Astrocyte of the spinal cord (primary cell): ENCODE measurements around the gene IFIT2.
A peak's percentile ranks its signal among the peaks of the same experiment; 100 is the strongest.

Experiments
- DNase-seq: peaks from one replicate; pipeline ENCODE4 v3.0.0; 2011; ENCODE audit warnings: low read depth, low spot score
- H3K4me3 ChIP-seq: 2 replicates; pipeline ENCODE4 v1.5.1; 2011; ENCODE audit warnings: low read depth, mild to moderate bottlenecking, low read length, moderate library complexity
- in situ Hi-C: cut with HindIII; loops from 2 replicates; pipeline ENCODE4 v1.10.0; 2017; ENCODE audit warnings: low sequenced_read_pairs
- TF ChIP-seq, protein P1 (sequence below): IDR thresholded peaks from 2 replicates; pipeline ENCODE4 v1.5.1; 2012; ENCODE audit warnings: low read depth, mild to moderate bottlenecking, low read length, inconsistent platforms

The IFIT2 gene

GRCh38 chr10:89351780-89352597 is 50.1 kb downstream of the IFIT2 start:
- TF ChIP-seq, protein P1, sequence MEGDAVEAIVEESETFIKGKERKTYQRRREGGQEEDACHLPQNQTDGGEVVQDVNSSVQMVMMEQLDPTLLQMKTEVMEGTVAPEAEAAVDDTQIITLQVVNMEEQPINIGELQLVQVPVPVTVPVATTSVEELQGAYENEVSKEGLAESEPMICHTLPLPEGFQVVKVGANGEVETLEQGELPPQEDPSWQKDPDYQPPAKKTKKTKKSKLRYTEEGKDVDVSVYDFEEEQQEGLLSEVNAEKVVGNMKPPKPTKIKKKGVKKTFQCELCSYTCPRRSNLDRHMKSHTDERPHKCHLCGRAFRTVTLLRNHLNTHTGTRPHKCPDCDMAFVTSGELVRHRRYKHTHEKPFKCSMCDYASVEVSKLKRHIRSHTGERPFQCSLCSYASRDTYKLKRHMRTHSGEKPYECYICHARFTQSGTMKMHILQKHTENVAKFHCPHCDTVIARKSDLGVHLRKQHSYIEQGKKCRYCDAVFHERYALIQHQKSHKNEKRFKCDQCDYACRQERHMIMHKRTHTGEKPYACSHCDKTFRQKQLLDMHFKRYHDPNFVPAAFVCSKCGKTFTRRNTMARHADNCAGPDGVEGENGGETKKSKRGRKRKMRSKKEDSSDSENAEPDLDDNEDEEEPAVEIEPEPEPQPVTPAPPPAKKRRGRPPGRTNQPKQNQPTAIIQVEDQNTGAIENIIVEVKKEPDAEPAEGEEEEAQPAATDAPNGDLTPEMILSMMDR: no peak
- H3K4me3 ChIP-seq: peak overlapping the region; percentile 2
- in situ Hi-C loops: no loop called here
- peak; percentile 93 for DNase-seq

DNA sequence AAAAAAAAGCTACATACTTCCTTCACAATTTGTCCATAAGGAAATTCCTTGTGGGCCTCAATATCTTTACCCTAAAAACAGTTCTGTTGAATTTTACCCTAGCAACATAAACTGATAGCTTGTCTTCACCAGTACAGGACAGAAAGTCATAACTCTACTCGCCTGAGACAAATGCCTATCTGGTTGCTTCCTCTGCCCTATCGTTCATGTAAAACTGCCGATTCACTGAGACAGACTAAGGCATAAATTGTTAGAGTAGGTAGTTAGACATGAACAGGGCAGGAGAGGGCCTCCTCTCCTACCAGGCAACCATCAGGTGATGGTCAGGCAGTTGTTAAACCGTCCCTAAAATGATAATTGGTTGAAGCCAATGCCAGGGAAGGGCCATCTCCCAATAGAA is 51.0 kb downstream of the IFIT2 start:
- no peak for DNase-seq
- in situ Hi-C loops: no loop called here
- TF ChIP-seq, protein P1: no peak
- H3K4me3 ChIP-seq: no peak overlapping the region

- DNase-seq: peak; percentile 48
- in situ Hi-C loops: no loop called here
- TF ChIP-seq, protein P1: no peak
- no peak overlapping the region for H3K4me3 ChIP-seq
Measured at GRCh38 chr10:89355394-89355931, 53.6 kb downstream of the IFIT2 start.

- in situ Hi-C loops: no loop called here
- TF ChIP-seq, protein P1: no peak
- H3K4me3 ChIP-seq: no peak overlapping the region
- no peak for DNase-seq
Measured at GRCh38 chr10:89357096-89357495, 55.2 kb downstream of the IFIT2 start.

DNA sequence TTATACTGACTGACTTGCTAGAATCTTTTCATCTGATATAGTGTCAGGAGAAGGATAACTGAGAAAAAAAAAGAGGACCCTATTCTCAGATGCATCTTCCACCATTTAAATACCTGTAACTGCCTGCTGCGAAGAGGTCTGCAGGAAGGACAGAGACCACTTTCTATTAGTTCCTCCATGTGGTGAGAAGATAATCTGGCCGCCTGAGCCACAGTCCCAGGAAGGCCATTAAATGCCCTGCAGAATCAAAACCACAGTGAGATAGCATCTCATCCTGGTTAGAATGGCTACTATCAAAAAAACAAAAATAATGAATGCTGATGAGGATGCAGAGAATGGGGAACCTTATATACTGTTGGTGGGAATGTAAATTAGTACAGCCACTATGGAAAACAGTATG is 56.1 kb downstream of the IFIT2 start:
- in situ Hi-C loops: no loop called here
- DNase-seq: no peak
- TF ChIP-seq, protein P1: no peak
- no peak overlapping the region for H3K4me3 ChIP-seq
